ENCODE measurements around the gene EVA1C.

DNA sequence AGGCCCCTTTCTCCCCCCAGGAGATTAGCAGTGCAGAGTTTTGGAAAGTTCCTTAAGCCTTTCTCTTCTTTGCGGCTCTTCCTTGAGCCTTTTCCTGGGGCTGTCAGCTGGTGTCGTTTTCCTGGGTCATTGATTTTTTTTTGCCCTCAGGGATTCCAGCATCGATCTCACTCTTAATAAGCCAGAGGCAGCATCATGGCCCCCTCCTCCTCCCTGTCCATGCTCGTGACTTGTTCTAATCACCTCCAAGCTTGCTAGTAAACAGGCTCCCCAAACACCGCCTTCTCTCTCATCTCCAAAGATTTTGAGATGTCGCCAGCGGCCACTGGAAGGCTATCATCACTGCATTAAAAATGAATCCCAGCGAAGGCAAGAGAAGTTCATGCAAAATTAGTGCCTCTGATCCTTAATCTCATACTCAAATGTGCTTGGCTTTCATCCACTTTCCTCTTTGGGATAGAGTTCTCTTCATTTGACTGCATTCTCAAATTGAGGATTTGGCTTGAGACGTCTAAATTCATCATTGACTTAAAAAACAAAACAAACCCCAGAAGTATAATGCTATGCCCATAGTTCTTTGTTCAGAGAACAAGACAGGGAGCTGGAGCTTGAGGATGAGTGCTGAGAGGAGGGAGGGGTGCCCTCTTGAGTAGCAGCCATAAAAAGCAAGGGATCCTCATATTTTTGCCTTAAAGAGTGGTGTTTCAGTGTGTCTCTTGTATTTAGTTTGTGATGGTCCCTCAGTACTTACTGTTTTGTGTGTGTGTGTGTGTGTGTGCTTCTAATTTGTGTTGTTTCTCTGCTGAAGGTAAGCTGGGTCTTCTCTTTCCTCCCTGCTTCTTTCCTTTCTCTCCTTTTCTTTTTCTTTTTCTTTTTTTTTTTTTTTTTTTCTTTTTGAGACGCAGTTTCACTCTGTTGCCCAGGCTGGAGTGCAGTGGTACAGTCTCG lies 3.2 kb downstream of the EVA1C start:
- TF ChIP-seq, protein P1, sequence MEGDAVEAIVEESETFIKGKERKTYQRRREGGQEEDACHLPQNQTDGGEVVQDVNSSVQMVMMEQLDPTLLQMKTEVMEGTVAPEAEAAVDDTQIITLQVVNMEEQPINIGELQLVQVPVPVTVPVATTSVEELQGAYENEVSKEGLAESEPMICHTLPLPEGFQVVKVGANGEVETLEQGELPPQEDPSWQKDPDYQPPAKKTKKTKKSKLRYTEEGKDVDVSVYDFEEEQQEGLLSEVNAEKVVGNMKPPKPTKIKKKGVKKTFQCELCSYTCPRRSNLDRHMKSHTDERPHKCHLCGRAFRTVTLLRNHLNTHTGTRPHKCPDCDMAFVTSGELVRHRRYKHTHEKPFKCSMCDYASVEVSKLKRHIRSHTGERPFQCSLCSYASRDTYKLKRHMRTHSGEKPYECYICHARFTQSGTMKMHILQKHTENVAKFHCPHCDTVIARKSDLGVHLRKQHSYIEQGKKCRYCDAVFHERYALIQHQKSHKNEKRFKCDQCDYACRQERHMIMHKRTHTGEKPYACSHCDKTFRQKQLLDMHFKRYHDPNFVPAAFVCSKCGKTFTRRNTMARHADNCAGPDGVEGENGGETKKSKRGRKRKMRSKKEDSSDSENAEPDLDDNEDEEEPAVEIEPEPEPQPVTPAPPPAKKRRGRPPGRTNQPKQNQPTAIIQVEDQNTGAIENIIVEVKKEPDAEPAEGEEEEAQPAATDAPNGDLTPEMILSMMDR (IDR thresholded peaks at IDR 0.05; ENCODE audit: low read depth, low read length) = no peak
- no peak for TF ChIP-seq EZH2phosphoT487 (IDR thresholded peaks at IDR 0.05; ENCODE audit: low read depth)

All from OCI-LY3 (cell line).